Keratinocyte (primary cell): ENCODE measurements around the gene PLEKHG5. TPM values are rescaled to one million over a fixed set of nuclear protein-coding genes. Genes with fewer than 3 reads are reported as not detected.

Experiments used
- DNase-seq: peaks from one replicate; pipeline ENCODE4 v3.0.0-alpha.2; 2011; ENCODE audit warnings: low read depth, missing footprints, low spot score
- FAIRE-seq: peaks from 2 replicates; lab custom pipeline; 2011; peaks lifted over from hg19 to GRCh38; lab: Jason Lieb, UNC
- H2AFZ ChIP-seq: 2 replicates; pipeline ENCODE4 v1.6.0; 2012; ENCODE audit warnings: low read length, control low read depth, inconsistent platforms; ENCODE audit not compliant: control insufficient read depth
- H3K27ac ChIP-seq: 2 replicates; pipeline ENCODE4 v1.5.1; 2011; ENCODE audit warnings: low read length; ENCODE audit not compliant: control insufficient read depth, insufficient read depth
- H3K27me3 ChIP-seq: 3 replicates; pipeline ENCODE4 v1.6.0; 2011; ENCODE audit warnings: low read length; ENCODE audit not compliant: control insufficient read depth, insufficient read depth; ENCODE audit errors: extremely low read depth
- H3K36me3 ChIP-seq, 2 experiments: 2 replicates in 1 of 2; 3 replicates in 1 of 2; pipeline ENCODE4 v1.5.1; 2011; ENCODE audit warnings: low read length in 2 of 2, mild to moderate bottlenecking in 1 of 2; ENCODE audit not compliant: control insufficient read depth in 2 of 2, insufficient read depth in 2 of 2; ENCODE audit errors: extremely low read depth in 1 of 2
- H3K4me1 ChIP-seq: 3 replicates; pipeline ENCODE4 v1.5.1; 2011; ENCODE audit warnings: low read length; ENCODE audit not compliant: control insufficient read depth, insufficient read depth; ENCODE audit errors: extremely low read depth
- H3K4me2 ChIP-seq: 3 replicates; pipeline ENCODE4 v1.6.0; 2011; ENCODE audit warnings: low read depth, low read length; ENCODE audit not compliant: control insufficient read depth, insufficient read depth; ENCODE audit errors: extremely low read depth
- H3K4me3 ChIP-seq, 3 experiments: fragments of 200-600 bp in 1 of 3; sonication (generic) in 1 of 3; 2 replicates in 2 of 3; 3 replicates in 1 of 3; pipeline ENCODE4 v1.5.1; 2011 to 2016; ENCODE audit warnings: low read length in 3 of 3, mild to moderate bottlenecking in 3 of 3, control low read depth in 2 of 3, inconsistent platforms in 1 of 3, low read depth in 1 of 3, mixed read lengths in 1 of 3, mixed run types in 1 of 3, moderate library complexity in 1 of 3; ENCODE audit not compliant: control insufficient read depth in 2 of 3, insufficient read depth in 2 of 3; ENCODE audit errors: extremely low read depth in 1 of 3
- H3K79me2 ChIP-seq: 2 replicates; pipeline ENCODE4 v1.6.0; 2012; ENCODE audit warnings: low read length; ENCODE audit not compliant: control insufficient read depth, insufficient read depth
- H3K9ac ChIP-seq: 3 replicates; pipeline ENCODE4 v1.6.0; 2011; ENCODE audit warnings: low read length; ENCODE audit not compliant: control insufficient read depth, insufficient read depth; ENCODE audit errors: extremely low read depth
- H3K9me1 ChIP-seq: 3 replicates; pipeline ENCODE4 v1.6.0; 2011; ENCODE audit warnings: low read length; ENCODE audit not compliant: control insufficient read depth, insufficient read depth; ENCODE audit errors: extremely low read depth
- H3K9me3 ChIP-seq: 2 replicates; pipeline ENCODE4 v1.5.1; 2012; ENCODE audit warnings: low read depth, low read length; ENCODE audit not compliant: control insufficient read depth
- H4K20me1 ChIP-seq: 3 replicates; pipeline ENCODE4 v1.6.0; 2011; ENCODE audit warnings: low read length; ENCODE audit not compliant: control insufficient read depth, insufficient read depth; ENCODE audit errors: extremely low read depth
- EZH2 ChIP-seq: IDR thresholded peaks from one replicate; pipeline ENCODE4 v1.6.1; 2012; ENCODE audit warnings: inconsistent platforms, mild to moderate bottlenecking, low read length, moderate library complexity
- dilution Hi-C: fragments of 300-500 bp; cut with MboI; formaldehyde crosslinking; loops from one replicate; pipeline ENCODE4 v1.7.0; 2020; ENCODE audit warnings: low sequenced_read_pairs; ENCODE audit not compliant: extremely low pct_ligation_motif_present
- polyA plus RNA-seq, 5 experiments: library from polyadenylated mRNA; depleted of rRNA in 3 of 5; stranded (reverse) in 3 of 5; stranded (forward) in 1 of 5; unstranded in 1 of 5; fragments of >200 nt; gene quantifications; 1 replicate in 1 of 5; 2 replicates in 3 of 5; 3 replicates in 1 of 5; pipeline versions ENCODE4 v1.2.1 to v1.2.3, GENCODE V29; 2011 to 2012; ENCODE audit warnings: missing spikeins in 2 of 5, low read depth in 1 of 5, low replicate concordance in 1 of 5
- TF ChIP-seq, protein P1 (sequence below), 3 experiments: IDR thresholded peaks in 1 of 3; conservative IDR thresholded peaks in 1 of 3; optimal IDR thresholded peaks in 1 of 3; 2 replicates in 2 of 3; 3 replicates in 1 of 3; pipeline versions ENCODE3 to v1.5.1; 2011; ENCODE audit warnings: low read length in 3 of 3, mild to moderate bottlenecking in 3 of 3, moderate library complexity in 2 of 3, control low read depth in 1 of 3, inconsistent platforms in 1 of 3; ENCODE audit not compliant: insufficient read depth in 2 of 3; ENCODE audit errors: extremely low read depth in 1 of 3

PLEKHG5 gene
- polyA plus RNA-seq, 1 donor (not counting 4 experiments of a cell fraction or from before 2014, with no cell fraction given) = 11.8 TPM

GRCh38 chr1:6534248-6534822 lies 42.9 kb upstream of the PLEKHG5 start:
- no peak for DNase-seq
- no peaks in the 10 kb centered on the region for H3K9me3 ChIP-seq
- H3K9me1 ChIP-seq = no peaks in the 10 kb centered on the region
- H3K79me2 ChIP-seq = no peaks in the 10 kb centered on the region
- peaks cover 29 to 34% of the 10 kb centered on the region in 2 experiments for H3K36me3 ChIP-seq
- no peak overlapping the region for H3K4me2 ChIP-seq
- no peak overlapping the region for H3K4me3 ChIP-seq
- no peak for TF ChIP-seq EZH2
- TF ChIP-seq, protein P1, sequence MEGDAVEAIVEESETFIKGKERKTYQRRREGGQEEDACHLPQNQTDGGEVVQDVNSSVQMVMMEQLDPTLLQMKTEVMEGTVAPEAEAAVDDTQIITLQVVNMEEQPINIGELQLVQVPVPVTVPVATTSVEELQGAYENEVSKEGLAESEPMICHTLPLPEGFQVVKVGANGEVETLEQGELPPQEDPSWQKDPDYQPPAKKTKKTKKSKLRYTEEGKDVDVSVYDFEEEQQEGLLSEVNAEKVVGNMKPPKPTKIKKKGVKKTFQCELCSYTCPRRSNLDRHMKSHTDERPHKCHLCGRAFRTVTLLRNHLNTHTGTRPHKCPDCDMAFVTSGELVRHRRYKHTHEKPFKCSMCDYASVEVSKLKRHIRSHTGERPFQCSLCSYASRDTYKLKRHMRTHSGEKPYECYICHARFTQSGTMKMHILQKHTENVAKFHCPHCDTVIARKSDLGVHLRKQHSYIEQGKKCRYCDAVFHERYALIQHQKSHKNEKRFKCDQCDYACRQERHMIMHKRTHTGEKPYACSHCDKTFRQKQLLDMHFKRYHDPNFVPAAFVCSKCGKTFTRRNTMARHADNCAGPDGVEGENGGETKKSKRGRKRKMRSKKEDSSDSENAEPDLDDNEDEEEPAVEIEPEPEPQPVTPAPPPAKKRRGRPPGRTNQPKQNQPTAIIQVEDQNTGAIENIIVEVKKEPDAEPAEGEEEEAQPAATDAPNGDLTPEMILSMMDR (optimal IDR thresholded peaks at IDR 0.05 in 1 of 3, IDR thresholded peaks at IDR 0.05 in 1 of 3, conservative IDR thresholded peaks at IDR 0.05 in 1 of 3; ENCODE audit: extremely low read depth in 1 of 3, insufficient read depth in 2 of 3, low read length in 3 of 3) = no peak
- dilution Hi-C loops = no loop called here
- H4K20me1 ChIP-seq = no peaks in the 10 kb centered on the region
- no peak for FAIRE-seq
- no peak overlapping the region for H3K9ac ChIP-seq
- H3K4me1 ChIP-seq = no peaks in the 10 kb centered on the region
- no peak overlapping the region for H2AFZ ChIP-seq
- H3K27me3 ChIP-seq = no peaks in the 10 kb centered on the region
- no peak overlapping the region for H3K27ac ChIP-seq

DNA sequence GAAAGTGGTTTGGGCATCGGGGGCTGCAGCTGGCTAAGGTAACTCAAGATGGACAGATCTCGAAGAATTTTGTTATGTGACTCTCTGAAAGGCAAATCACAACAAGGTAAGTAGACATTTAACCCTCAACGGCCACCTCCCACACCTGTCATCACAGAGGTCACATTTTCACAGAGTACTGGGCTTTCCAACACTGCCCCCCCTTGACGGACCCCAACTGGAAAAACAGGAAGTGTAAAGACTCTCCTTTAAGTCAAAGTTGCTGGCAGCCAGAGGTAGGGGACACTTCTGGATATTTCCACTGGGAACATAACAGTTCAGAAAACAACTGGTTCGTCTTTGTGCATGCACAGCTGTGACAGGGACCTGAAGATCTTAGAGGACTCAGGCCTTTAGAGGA lies 40.5 kb upstream of the PLEKHG5 start:
- Histone ChIP-seq H3K9me3 (no peaks in the 10 kb centered on the region), H3K27ac (no peak overlapping the region), H3K36me3 (peaks cover 40 to 45% of the 10 kb centered on the region in 2 experiments), H3K4me2 (no peak overlapping the region), H3K9me1 (no peaks in the 10 kb centered on the region), H3K9ac (no peak overlapping the region), H2AFZ (no peak overlapping the region), H4K20me1 (no peaks in the 10 kb centered on the region), H3K27me3 (no peaks in the 10 kb centered on the region), H3K79me2 (no peaks in the 10 kb centered on the region), H3K4me3 (no peak overlapping the region), H3K4me1 (no peaks in the 10 kb centered on the region)
- dilution Hi-C loops = no loop called here
- DNase-seq (no peak), FAIRE-seq (no peak)
- TF ChIP-seq, protein P1 (optimal IDR thresholded peaks at IDR 0.05 in 1 of 3, IDR thresholded peaks at IDR 0.05 in 1 of 3, conservative IDR thresholded peaks at IDR 0.05 in 1 of 3; ENCODE audit: extremely low read depth in 1 of 3, insufficient read depth in 2 of 3, low read length in 3 of 3) = no peak
